ENCODE data around the gene VPS8.

VPS8 gene

GRCh38 chr3:185057829-185058228 lies 245.9 kb downstream of the VPS8 start:
- no peak for DNase-seq (ENCODE audit: low read depth)

- DNase-seq (ENCODE audit: low read depth) = no peak
These were observed 246.8 kb downstream of the VPS8 start for GRCh38 chr3:185058796-185059195.

DNA sequence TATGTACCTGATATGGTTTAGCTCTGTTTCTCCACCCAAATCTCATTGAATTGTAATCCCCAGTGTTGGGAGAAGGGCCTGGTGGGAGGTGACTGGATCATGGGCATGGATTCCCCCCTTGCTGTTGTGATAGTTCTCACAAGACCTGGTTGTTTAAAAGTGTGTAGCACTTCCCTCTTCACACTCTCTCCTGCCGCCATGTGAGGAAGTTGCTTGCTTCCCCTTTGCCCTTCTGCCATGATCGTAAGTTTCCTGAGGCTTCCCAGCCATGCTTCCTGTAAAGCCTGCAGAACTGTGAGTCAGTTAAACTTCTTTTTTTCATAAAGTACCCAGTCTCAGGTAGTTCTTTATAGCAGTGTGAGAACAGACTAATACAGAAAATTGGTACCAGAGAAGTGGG lies 247.8 kb downstream of the VPS8 start:
- no peak for DNase-seq (ENCODE audit: low read depth)

DNA sequence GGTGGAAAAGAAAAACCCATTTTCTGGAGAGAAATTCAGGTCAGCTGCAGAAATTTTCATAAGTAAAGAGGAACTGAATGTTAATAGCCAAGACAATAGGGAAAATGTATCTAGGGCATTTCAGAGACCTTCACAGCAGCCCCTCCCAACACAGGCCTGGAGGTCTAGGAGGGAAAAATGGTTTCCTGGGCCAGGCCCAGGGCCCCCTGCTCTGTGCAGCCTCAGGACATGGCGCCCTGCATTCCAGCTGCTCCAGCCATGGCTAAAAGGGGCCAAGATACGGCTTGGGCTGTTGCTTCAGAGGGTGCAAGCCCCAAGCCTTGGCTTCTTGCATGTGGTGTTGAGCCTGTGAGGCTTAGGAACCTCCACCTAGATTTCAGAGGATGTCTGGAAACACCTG lies 248.7 kb downstream of the VPS8 start:
- DNase-seq (ENCODE audit: low read depth) = no peak

DNA sequence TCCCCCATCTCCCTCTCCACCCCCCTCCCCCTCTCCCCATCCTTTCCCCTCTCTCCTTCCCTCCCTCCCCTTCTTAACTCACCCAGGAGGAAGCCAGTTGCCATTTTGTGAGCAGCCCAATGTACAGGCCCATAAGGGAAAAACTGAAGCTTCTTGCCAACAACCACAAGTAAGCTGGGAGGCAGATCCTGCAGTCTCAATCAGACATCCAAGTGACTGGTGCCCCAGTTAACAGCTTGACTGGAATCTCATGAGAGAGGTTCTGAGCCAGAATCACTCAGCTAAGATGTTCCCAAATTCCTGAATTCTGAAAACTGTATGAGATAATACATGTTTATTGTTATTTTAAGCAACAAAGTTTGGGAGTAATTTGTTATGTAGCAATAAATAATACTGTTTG lies 250.2 kb downstream of the VPS8 start:
- DNase-seq (ENCODE audit: low read depth) = no peak

GRCh38 chr3:185063431-185063830 lies 251.5 kb downstream of the VPS8 start:
- DNase-seq (ENCODE audit: low read depth) = no peak

DNA sequence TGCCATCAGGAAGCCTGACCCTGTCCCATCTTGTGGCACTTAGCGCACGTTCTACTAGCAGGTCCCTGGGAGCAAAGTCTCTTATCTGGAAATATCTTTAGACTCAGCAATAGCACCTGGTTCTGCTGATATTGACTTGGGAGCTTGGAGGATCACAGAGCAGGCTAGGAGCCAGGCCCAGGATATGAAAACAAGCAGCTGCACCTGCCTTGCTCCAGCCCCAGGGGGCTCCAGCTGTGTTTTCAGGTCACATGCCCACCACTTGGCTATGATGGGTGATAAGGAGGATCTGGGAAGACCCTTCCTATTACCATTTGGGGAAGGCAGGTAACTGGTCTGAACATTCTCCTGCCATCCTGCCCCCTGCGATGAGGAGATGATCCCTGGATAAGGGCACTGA lies 253.1 kb downstream of the VPS8 start:
- no peak for DNase-seq (ENCODE audit: low read depth)

DNA sequence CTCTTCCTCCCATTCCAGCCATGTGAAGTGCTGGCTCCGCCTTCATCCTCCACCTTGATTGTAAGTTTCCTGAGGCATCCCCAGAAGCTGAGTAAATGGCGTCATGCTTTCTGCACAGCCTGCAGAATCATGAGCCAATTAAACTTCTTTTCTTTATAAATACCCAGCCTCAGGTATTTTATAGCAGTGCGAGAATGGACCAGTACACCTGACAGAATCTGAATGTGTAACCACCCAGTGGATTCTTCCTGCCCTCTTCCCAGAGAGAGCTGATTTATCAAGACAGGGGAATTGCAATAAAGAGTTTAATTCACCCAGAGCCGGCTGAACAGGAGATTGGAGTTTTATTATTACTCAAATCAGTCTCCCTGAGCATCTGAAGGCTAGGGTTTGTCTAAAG lies 254.3 kb downstream of the VPS8 start:
- DNase-seq (ENCODE audit: low read depth) = no peak

DNA sequence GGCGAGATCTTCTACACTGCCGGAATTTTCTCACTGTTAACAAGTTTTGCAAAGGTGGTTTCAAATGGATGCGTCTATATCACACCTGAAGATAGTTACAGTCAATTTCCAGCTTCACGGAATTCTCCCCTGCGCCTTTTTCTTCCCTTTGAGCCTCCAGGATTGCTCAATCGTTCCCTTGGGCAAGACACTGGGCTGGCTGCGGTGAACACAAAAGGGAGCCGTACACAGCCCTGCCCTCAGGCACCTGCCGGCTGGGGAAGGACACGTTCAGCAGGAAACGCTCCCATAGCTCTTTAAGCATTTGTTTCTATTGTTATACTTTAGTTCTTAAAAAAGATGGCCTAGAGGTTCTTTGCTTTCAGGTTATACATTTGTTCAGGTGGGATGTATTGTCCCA lies 255.2 kb downstream of the VPS8 start:
- no peak for DNase-seq (ENCODE audit: low read depth)

- DNase-seq (ENCODE audit: low read depth) = no peak
These were observed 257.4 kb downstream of the VPS8 start for GRCh38 chr3:185069037-185070030.

DNA sequence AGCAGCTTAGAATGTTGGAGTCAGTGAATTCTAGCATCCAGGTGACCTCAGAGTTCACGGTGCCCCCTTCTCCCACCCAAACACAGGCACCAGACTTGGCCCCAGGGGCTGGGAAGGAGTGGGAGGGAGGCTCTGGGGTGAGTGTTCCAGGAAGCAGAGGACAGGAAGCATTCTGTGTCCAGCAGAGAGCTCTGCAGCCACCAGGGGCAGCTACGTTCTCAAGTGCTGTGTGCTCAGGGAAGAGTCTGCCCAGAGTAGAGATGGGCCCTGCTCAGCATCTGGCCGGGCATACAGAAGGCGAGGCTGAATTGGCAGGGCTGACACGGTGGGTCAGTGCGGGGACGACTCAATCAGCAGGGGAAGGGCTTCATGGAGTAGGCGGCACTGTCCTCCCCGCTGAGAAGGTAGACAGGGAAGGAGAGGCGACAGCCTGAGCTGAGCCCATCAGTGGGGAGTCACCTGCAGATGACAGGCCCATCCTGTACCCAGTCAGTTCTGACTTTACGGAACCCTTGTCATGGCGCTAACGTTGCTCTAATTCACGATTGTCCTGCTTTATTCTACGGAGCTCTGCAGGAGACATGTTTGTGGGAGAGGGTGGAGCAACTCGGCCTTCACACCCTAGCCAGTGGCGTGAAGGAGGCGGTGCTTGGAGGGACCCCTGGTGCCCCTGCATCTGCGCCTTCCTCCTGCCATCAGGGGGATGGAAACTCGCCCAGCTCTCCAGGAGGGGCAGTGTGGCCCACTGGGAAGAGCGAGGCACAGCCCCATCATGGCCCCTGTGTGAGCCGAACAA lies 258.7 kb downstream of the VPS8 start:
- DNase-seq (ENCODE audit: low read depth) = no peak

DNA sequence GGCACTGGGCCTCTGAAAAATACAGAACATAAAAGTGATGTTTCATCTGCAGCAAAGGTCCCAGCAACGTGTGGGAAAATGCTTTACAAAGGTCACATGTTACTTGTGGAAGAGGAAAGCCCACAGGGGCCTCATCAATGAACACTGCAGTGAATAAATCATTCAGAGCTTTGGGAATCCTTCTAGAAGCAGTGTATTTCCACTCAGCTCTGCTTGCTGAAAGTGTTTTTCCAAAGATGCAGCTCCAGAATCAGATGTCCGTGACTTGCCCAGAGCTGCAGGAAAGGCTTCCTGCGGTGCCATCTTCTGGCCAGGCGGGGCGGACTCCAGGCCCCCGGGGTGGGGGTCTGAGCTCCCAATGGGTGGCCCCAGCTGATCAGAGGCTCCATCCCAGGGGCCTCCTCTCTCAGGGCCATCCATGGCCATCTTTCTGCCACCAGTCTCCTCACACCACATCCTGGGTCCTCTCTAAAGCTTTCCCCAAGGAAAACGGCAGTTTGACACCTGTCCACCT lies 259.4 kb downstream of the VPS8 start:
- DNase-seq (ENCODE audit: low read depth) = no peak

GRCh38 chr3:185075547-185075946 lies 263.6 kb downstream of the VPS8 start:
- no peak for DNase-seq (ENCODE audit: low read depth)

GRCh38 chr3:185076219-185076618 lies 264.3 kb downstream of the VPS8 start:
- DNase-seq (ENCODE audit: low read depth) = no peak

- DNase-seq (ENCODE audit: low read depth) = no peak
These were observed 267.7 kb downstream of the VPS8 start for GRCh38 chr3:185079625-185080024.

- no peak for DNase-seq (ENCODE audit: low read depth)
These were observed 269.6 kb downstream of the VPS8 start for GRCh38 chr3:185081521-185081920.

DNA sequence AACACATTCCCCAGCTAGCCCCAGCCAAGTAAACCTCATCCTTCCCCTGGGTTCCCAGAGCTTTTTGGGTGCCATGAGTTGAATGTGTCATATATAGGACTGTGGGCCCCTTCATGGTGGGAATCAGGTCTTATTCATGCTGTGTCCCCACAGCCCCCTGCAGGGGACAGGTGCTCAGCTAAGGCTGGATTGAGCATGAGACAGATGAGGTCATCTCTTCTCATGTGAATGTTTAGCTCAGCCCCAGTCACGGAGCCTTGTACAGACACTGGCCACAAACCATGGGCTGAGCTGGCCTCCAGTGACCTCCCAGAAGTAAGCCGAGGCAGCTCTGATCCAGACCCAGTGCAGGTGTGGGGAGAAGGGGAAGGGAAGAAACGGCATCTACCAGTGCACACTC lies 270.2 kb downstream of the VPS8 start:
- DNase-seq (ENCODE audit: low read depth) = no peak

DNA sequence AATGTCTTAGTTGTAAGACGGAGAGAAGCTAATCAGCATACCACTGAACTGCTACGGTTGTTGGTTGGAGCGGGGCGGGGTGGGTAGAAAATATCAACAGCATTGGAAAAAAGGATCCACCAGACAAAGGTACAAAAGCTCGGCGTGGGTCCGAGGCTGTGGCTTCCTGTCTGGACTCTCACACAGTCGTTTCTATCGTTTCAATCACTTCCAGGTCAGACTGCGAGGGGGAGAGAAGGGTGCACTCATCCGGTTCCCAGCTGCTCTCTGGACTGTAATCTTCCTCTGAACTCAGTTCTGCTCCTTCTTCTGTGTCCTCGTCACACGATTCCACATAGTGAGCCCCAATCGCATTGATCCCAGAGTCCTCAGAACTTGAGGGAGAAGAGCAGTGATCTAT lies 270.9 kb downstream of the VPS8 start:
- no peak for DNase-seq (ENCODE audit: low read depth)

- no peak for DNase-seq (ENCODE audit: low read depth)
These were observed 272.4 kb downstream of the VPS8 start for GRCh38 chr3:185084402-185084801.

GRCh38 chr3:185084901-185085300 lies 272.9 kb downstream of the VPS8 start:
- no peak for DNase-seq (ENCODE audit: low read depth)

- DNase-seq (ENCODE audit: low read depth) = no peak
These were observed 275.5 kb downstream of the VPS8 start for GRCh38 chr3:185087419-185087818.

- no peak for DNase-seq (ENCODE audit: low read depth)
These were observed 277.4 kb downstream of the VPS8 start for GRCh38 chr3:185089343-185089742.

GRCh38 chr3:185089751-185090150 lies 277.8 kb downstream of the VPS8 start:
- no peak for DNase-seq (ENCODE audit: low read depth)
